HG02943 (cell line): Measurements from ENCODE around the gene THBS1.
A peak's percentile ranks its signal among the peaks of the same experiment; 100 is the strongest.

ENCODE experiments used
- ATAC-seq: cut with Tn5 transposase; IDR thresholded peaks from one replicate; pipeline ENCODE4 v1.9.1; 2021; ENCODE audit warnings: mild to moderate bottlenecking, low read depth, moderate library complexity; ENCODE audit not compliant: unreplicated experiment

Gene THBS1

GRCh38 chr15:39573287-39573686 lies 7.6 kb upstream of the THBS1 start:
- ATAC-seq: no peak

- ATAC-seq: no peak
Observed at GRCh38 chr15:39573844-39574243, 7.0 kb upstream of the THBS1 start.

GRCh38 chr15:39574427-39574826 lies 6.5 kb upstream of the THBS1 start:
- ATAC-seq: no peak

GRCh38 chr15:39575180-39575579 lies 5.7 kb upstream of the THBS1 start:
- ATAC-seq: no peak

GRCh38 chr15:39578851-39579486 lies 1.9 kb upstream of the THBS1 start:
- ATAC-seq: no peak

GRCh38 chr15:39579487-39580116 lies 1.3 kb upstream of the THBS1 start:
- ATAC-seq: no peak

GRCh38 chr15:39580117-39580484 lies 778 bp upstream of the THBS1 start:
- peak; percentile 80 for ATAC-seq

GRCh38 chr15:39581242-39581792 lies 438 bp downstream of the THBS1 start:
- no peak for ATAC-seq

- ATAC-seq: no peak
Observed at GRCh38 chr15:39581793-39582285, 960 bp downstream of the THBS1 start.

GRCh38 chr15:39582286-39582976 lies 1.6 kb downstream of the THBS1 start:
- ATAC-seq: no peak

GRCh38 chr15:39582977-39583595 lies 2.2 kb downstream of the THBS1 start:
- no peak for ATAC-seq

- ATAC-seq: no peak
Observed at GRCh38 chr15:39583596-39584265, 2.9 kb downstream of the THBS1 start.

- ATAC-seq: no peak
Observed at GRCh38 chr15:39584266-39584659, 3.4 kb downstream of the THBS1 start.

- no peak for ATAC-seq
Observed at GRCh38 chr15:39584662-39585388, 3.9 kb downstream of the THBS1 start.

- no peak for ATAC-seq
Observed at GRCh38 chr15:39585389-39585841, 4.5 kb downstream of the THBS1 start.

- ATAC-seq: no peak
Observed at GRCh38 chr15:39585871-39586301, 5.0 kb downstream of the THBS1 start.

GRCh38 chr15:39586387-39587095 lies 5.7 kb downstream of the THBS1 start:
- no peak for ATAC-seq

GRCh38 chr15:39587096-39587721 lies 6.3 kb downstream of the THBS1 start:
- no peak for ATAC-seq
